Peyer's patch (tissue), 4 donors: Measurements from ENCODE around the gene TOR4A.

Experiments
- CTCF ChIP-seq, 6 experiments: fragments of 450-650 bp in 4 of 6; fragments of 200-600 bp in 2 of 6; sonication (generic) in 1 of 6; IDR thresholded peaks; one replicate each; pipeline ENCODE4 v1.5.1; 2017 to 2019; ENCODE audit warnings: antibody characterized with exemption in 6 of 6, mild to moderate bottlenecking in 3 of 6, moderate library complexity in 1 of 6
- POLR2A ChIP-seq, 2 donors: fragments of 450-650 bp; IDR thresholded peaks; one replicate each; pipeline ENCODE4 v1.5.1; 2017; ENCODE audit warnings: antibody characterized with exemption in 2 of 2, mild to moderate bottlenecking in 2 of 2, moderate library complexity in 2 of 2

GRCh38 chr9:137231372-137232039 is 46.0 kb upstream of the TOR4A start:
- TF ChIP-seq CTCF (IDR thresholded peaks at IDR 0.05) (no peak), POLR2A (IDR thresholded peaks at IDR 0.05) (no peak)
